H1 (cell line): ENCODE data around the gene PRELID2. TPM values are rescaled to one million over a fixed set of nuclear protein-coding genes. Genes with fewer than 3 reads are reported as not detected.

ENCODE experiments used
- CTCF ChIA-PET: fragments of 300-600 bp; sonication (Branson Sonifier 250); formaldehyde crosslinking; loops from one replicate; lab custom pipeline; 2021; ENCODE audit not compliant: partially characterized antibody; lab: Charles Lee
- POLR2A ChIA-PET: fragments of 300-600 bp; sonication (Branson Sonifier 250); formaldehyde crosslinking; loops from one replicate; lab custom pipeline; 2021; ENCODE audit warnings: inconsistent platforms; ENCODE audit not compliant: partially characterized antibody; lab: Charles Lee
- DNase-seq, 2 experiments: peaks; one replicate each; pipeline versions ENCODE4 v3.0.0 to v3.0.0-alpha.2; 2010 to 2022; ENCODE audit warnings: low spot score in 2 of 2, low read depth in 1 of 2, mixed read lengths in 1 of 2
- FAIRE-seq: peaks from 2 replicates; lab custom pipeline; 2011; peaks lifted over from hg19 to GRCh38; lab: Jason Lieb, UNC
- H2AFZ ChIP-seq: 2 replicates; pipeline ENCODE4 v1.8.1; 2012; ENCODE audit warnings: low read length, inconsistent platforms
- H2AK5ac ChIP-seq: 2 replicates; pipeline ENCODE4 v1.6.1; 2013; ENCODE audit warnings: low read depth, low read length
- H2BK120ac ChIP-seq: replicated peaks from 2 replicates; pipeline ENCODE3; 2013; ENCODE audit warnings: low read depth, low read length, inconsistent platforms
- H2BK12ac ChIP-seq: 2 replicates; pipeline ENCODE4 v1.6.1; 2013; ENCODE audit warnings: low read depth, low read length
- H2BK15ac ChIP-seq: 2 replicates; pipeline ENCODE4 v1.6.1; 2013; ENCODE audit warnings: low read length
- H2BK20ac ChIP-seq: 2 replicates; pipeline ENCODE4 v1.6.1; 2013; ENCODE audit warnings: low read length
- H2BK5ac ChIP-seq: 2 replicates; pipeline ENCODE4 v1.6.1; 2013; ENCODE audit warnings: low read depth, low read length
- H3K14ac ChIP-seq: 2 replicates; pipeline ENCODE4 v1.6.1; 2013; ENCODE audit warnings: inconsistent platforms; ENCODE audit not compliant: insufficient read length
- H3K18ac ChIP-seq: 2 replicates; pipeline ENCODE4 v1.6.1; 2013; ENCODE audit warnings: low read length; ENCODE audit errors: extremely low read depth
- H3K23ac ChIP-seq: 2 replicates; pipeline ENCODE4 v1.6.1; 2013; ENCODE audit warnings: inconsistent platforms; ENCODE audit not compliant: insufficient read length
- H3K23me2 ChIP-seq: 2 replicates; pipeline ENCODE4 v1.6.1; 2013; ENCODE audit warnings: low read depth, low read length
- H3K27ac ChIP-seq: 2 replicates; pipeline ENCODE4 v1.6.1; 2011; ENCODE audit warnings: low read depth, low read length, inconsistent platforms
- H3K27me3 ChIP-seq, 4 experiments: replicated peaks in 1 of 4; 1 replicate in 1 of 4; 2 replicates in 3 of 4; pipeline versions ENCODE4 v1.6.1 to v1.8.1; 2011 to 2013; ENCODE audit warnings: low read length in 3 of 4, mild to moderate bottlenecking in 3 of 4, inconsistent platforms in 2 of 4, mixed read lengths in 2 of 4, moderate library complexity in 1 of 4; ENCODE audit not compliant: control insufficient read depth in 3 of 4, insufficient read depth in 3 of 4; ENCODE audit errors: extremely low read depth in 1 of 4
- H3K36me3 ChIP-seq, 4 experiments: 2 replicates each; pipeline versions ENCODE4 v1.6.1 to v1.8.1; 2011 to 2013; ENCODE audit warnings: mild to moderate bottlenecking in 4 of 4, low read length in 3 of 4, moderate library complexity in 2 of 4, control low read depth in 1 of 4, inconsistent platforms in 1 of 4; ENCODE audit not compliant: insufficient read depth in 4 of 4, control insufficient read depth in 2 of 4
- H3K4ac ChIP-seq: replicated peaks from 2 replicates; pipeline ENCODE3; 2013; ENCODE audit warnings: low read length, low read depth, mixed read lengths, inconsistent platforms; ENCODE audit not compliant: insufficient read length
- H3K4me1 ChIP-seq, 4 experiments: replicated peaks in 1 of 4; 1 replicate in 1 of 4; 2 replicates in 3 of 4; pipeline versions ENCODE4 v1.6.1 to v1.8.1; 2011 to 2013; ENCODE audit warnings: low read length in 3 of 4, inconsistent platforms in 2 of 4, mixed read lengths in 1 of 4; ENCODE audit not compliant: insufficient read depth in 4 of 4, control insufficient read depth in 3 of 4
- H3K4me2 ChIP-seq, 2 experiments: 2 replicates each; pipeline versions ENCODE4 v1.6.1 to v1.8.1; 2011 to 2013; ENCODE audit warnings: low read depth in 2 of 2, low read length in 2 of 2, control low read depth in 1 of 2, inconsistent platforms in 1 of 2, mild to moderate bottlenecking in 1 of 2; ENCODE audit not compliant: insufficient read depth in 1 of 2
- H3K4me3 ChIP-seq, 4 experiments: fragments of 200-600, 300-600 bp in 1 of 4; sonication (generic), shearing (Covaris generic), sonication (Bioruptor Twin) in 1 of 4; 2 replicates each; pipeline versions ENCODE4 v1.5.1 to v1.8.1; 2011 to 2016; ENCODE audit warnings: low read length in 4 of 4, low read depth in 3 of 4, control low read depth in 2 of 4, inconsistent platforms in 2 of 4, mild to moderate bottlenecking in 2 of 4, mixed read lengths in 1 of 4, moderate library complexity in 1 of 4; ENCODE audit not compliant: insufficient read depth in 2 of 4; ENCODE audit errors: extremely low read depth in 1 of 4
- H3K56ac ChIP-seq: replicated peaks from 2 replicates; pipeline ENCODE3; 2013; ENCODE audit warnings: low read depth, mild to moderate bottlenecking, mixed read lengths, low read length, inconsistent platforms; ENCODE audit not compliant: insufficient read length
- H3K79me1 ChIP-seq: 2 replicates; pipeline ENCODE4 v1.6.1; 2013; ENCODE audit warnings: low read depth, low read length, control low read depth
- H3K79me2 ChIP-seq, 2 experiments: 2 replicates each; pipeline versions ENCODE4 v1.6.1 to v1.8.1; 2012 to 2013; ENCODE audit warnings: low read length in 2 of 2, mild to moderate bottlenecking in 2 of 2, inconsistent platforms in 1 of 2; ENCODE audit not compliant: insufficient read depth in 2 of 2, control insufficient read depth in 1 of 2
- H3K9ac ChIP-seq, 4 experiments: replicated peaks in 1 of 4; 1 replicate in 1 of 4; 2 replicates in 3 of 4; pipeline versions ENCODE4 v1.6.1 to v1.8.1; 2011 to 2013; ENCODE audit warnings: low read depth in 3 of 4, low read length in 3 of 4, control low read depth in 2 of 4, mild to moderate bottlenecking in 2 of 4, moderate library complexity in 2 of 4, inconsistent platforms in 1 of 4; ENCODE audit errors: extremely low read depth in 1 of 4
- H3K9me3 ChIP-seq, 2 experiments: 2 replicates each; pipeline versions ENCODE4 v1.6.1 to v1.8.1; 2012 to 2013; ENCODE audit warnings: mild to moderate bottlenecking in 2 of 2, moderate library complexity in 2 of 2, control low read depth in 1 of 2, inconsistent platforms in 1 of 2, low read depth in 1 of 2, low read length in 1 of 2, mixed read lengths in 1 of 2; ENCODE audit not compliant: insufficient read depth in 2 of 2
- H4K20me1 ChIP-seq, 2 experiments: replicated peaks in 1 of 2; 2 replicates each; pipeline versions ENCODE3 to v1.8.1; 2011 to 2013; ENCODE audit warnings: inconsistent platforms in 2 of 2, low read length in 2 of 2, mild to moderate bottlenecking in 1 of 2; ENCODE audit not compliant: insufficient read depth in 2 of 2, control insufficient read depth in 1 of 2
- H4K5ac ChIP-seq: 2 replicates; pipeline ENCODE4 v1.6.1; 2013; ENCODE audit warnings: low read length, low read depth, mixed read lengths, inconsistent platforms; ENCODE audit not compliant: insufficient read length
- H4K8ac ChIP-seq: 2 replicates; pipeline ENCODE4 v1.8.0; 2013; ENCODE audit warnings: mild to moderate bottlenecking, moderate library complexity, low read length, inconsistent platforms; ENCODE audit not compliant: insufficient read depth; ENCODE audit errors: extremely low read depth
- H4K91ac ChIP-seq: replicated peaks from 2 replicates; pipeline ENCODE3; 2013; ENCODE audit warnings: low read length, mixed read lengths, inconsistent platforms; ENCODE audit not compliant: insufficient read length
- CBX5 ChIP-seq: fragments of 300-800, 300-1000 bp; sonication (generic); IDR thresholded peaks from 2 replicates; pipeline ENCODE4 v1.7.1; 2016; ENCODE audit warnings: antibody characterized with exemption, low read length, low read depth
- CEBPB ChIP-seq: IDR thresholded peaks from 2 replicates; pipeline ENCODE4 v1.6.1; 2012; ENCODE audit warnings: low read depth, low read length
- FOSL1 ChIP-seq: IDR thresholded peaks from 2 replicates; pipeline ENCODE4 v1.6.1; 2011; ENCODE audit warnings: mild to moderate bottlenecking, low read depth, low read length, moderate library complexity; ENCODE audit not compliant: insufficient read depth
- NRF1 ChIP-seq: IDR thresholded peaks from 2 replicates; pipeline ENCODE4 v1.6.1; 2011; ENCODE audit warnings: mild to moderate bottlenecking, low read depth, low read length, improper control_type of control experiment
- RAD21 ChIP-seq, 2 experiments: IDR thresholded peaks in 1 of 2; conservative IDR thresholded peaks in 1 of 2; 2 replicates each; pipeline ENCODE4 v1.6.1; 2011; ENCODE audit warnings: low read depth in 2 of 2, low read length in 2 of 2, improper control_type of control experiment in 1 of 2, inconsistent platforms in 1 of 2, mild to moderate bottlenecking in 1 of 2, moderate library complexity in 1 of 2
- SRF ChIP-seq: IDR thresholded peaks from 2 replicates; pipeline ENCODE4 v1.6.1; 2011; ENCODE audit warnings: mild to moderate bottlenecking, low read depth, low read length, moderate library complexity
- TEAD4 ChIP-seq: IDR thresholded peaks from 2 replicates; pipeline ENCODE4 v1.6.1; 2012; ENCODE audit warnings: low read depth, low read length, inconsistent platforms, mixed read lengths
- YY1 ChIP-seq: IDR thresholded peaks from 2 replicates; pipeline ENCODE4 v1.6.1; 2011; ENCODE audit warnings: low read depth, mild to moderate bottlenecking, low read length
- WGBS, 2 experiments: shearing (Covaris generic) in 1 of 2; methylation state at CpG; one replicate each; pipeline versions ENCODE4 v1.1.6 to v1.1.7; 2013 to 2015; ENCODE audit warnings: low lambda C conversion rate in 2 of 2, mixed read lengths in 2 of 2, inconsistent platforms in 1 of 2, low coverage in 1 of 2, missing lambda C conversion rate in 1 of 2; ENCODE audit not compliant: insufficient replicate concordance in 2 of 2, insufficient coverage in 1 of 2, insufficient read length in 1 of 2; ENCODE audit errors: extremely low coverage in 1 of 2, missing lambda C conversion rate in 1 of 2; 5-methylcytosine and 5-hydroxymethylcytosine counted together
- polyA plus RNA-seq, 7 experiments: library from polyadenylated mRNA; depleted of rRNA in 3 of 7; stranded (reverse) in 5 of 7; unstranded in 2 of 7; fragments of >200 nt in 5 of 7; fragments of 200-250 nt in 2 of 7; gene quantifications; 1 replicate in 5 of 7; 2 replicates in 1 of 7; 4 replicates in 1 of 7; pipeline versions ENCODE4 v1.2.1 to v1.2.3, GENCODE V29; 2011 to 2013; ENCODE audit warnings: missing spikeins in 2 of 7, mixed read lengths in 2 of 7
- total RNA-seq: library from RNA; stranded (reverse); fragmentation: NEBNext Ultra II Directional; extraction: Animal tissue kit (Norgen Biotek cat#: 25700); gene quantifications from 2 replicates; pipeline ENCODE4 v1.2.1, GENCODE V29; 2021
- TF ChIP-seq, protein P1 (sequence below), 3 experiments: IDR thresholded peaks; 1 replicate in 2 of 3; 2 replicates in 1 of 3; pipeline versions ENCODE4 v1.5.1 to v1.6.1; 2011; ENCODE audit warnings: low read length in 3 of 3, mild to moderate bottlenecking in 3 of 3, inconsistent platforms in 2 of 3, low read depth in 1 of 3, moderate library complexity in 1 of 3; ENCODE audit not compliant: insufficient read depth in 1 of 3; ENCODE audit errors: control extremely low read depth in 1 of 3

The PRELID2 gene
- total and polyA plus RNA-seq, 2 of the 8 experiments (the other 6 are each of a cell fraction or from before 2014, with no cell fraction given) = 2.2 to 7.8 TPM

DNA sequence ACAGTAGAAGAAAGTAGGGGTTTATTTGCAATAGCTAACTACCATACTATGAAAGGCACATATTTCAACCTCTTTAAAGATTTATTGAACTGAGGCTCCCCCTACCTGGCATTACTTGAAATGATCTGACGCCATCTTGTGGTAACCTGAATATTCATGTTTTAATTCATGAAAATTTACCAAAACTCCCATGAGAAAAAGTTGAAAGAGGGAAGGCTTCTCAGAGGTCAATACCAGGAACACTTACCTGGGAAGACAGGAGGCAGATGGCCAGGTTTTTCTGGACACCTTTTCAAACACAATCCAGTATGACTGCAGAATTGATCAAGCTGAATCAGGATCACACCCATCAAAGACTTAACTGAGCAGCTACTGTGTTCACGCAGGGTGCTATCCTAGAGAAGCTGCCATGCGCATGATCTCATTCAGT lies 9.4 kb downstream of the PRELID2 start:
- H2AFZ ChIP-seq = 0 out of 2 replicates have a peak overlapping the region, but pooled peaks have one; percentile 60
- DNase-seq = no peak
- no peak overlapping the region for H2AK5ac ChIP-seq

More for the DNA sequence above, 9.4 kb downstream of the PRELID2 start:
- no peak overlapping the region for H3K56ac ChIP-seq
- no peak overlapping the region for H3K9ac ChIP-seq
- H3K4me2 ChIP-seq = no peak overlapping the region
- 64% methylated on average over 3 of the region's 3 CpGs; no CpG with 5 or more reads in 1 of the 2 experiments for WGBS, 2 experiments
- no peaks in the 10 kb centered on the region; the same call in 1 of the 2 replicates for H3K23me2 ChIP-seq
- H3K23ac ChIP-seq = no peak overlapping the region
- H3K4me1 ChIP-seq = no peaks in the 10 kb centered on the region
- H3K4ac ChIP-seq = no peak overlapping the region
- FAIRE-seq = peak; percentile 65
- no peak overlapping the region for H4K8ac ChIP-seq
- no peaks in the 10 kb centered on the region; a peak in 1 of 7 replicates for H3K27me3 ChIP-seq
- no peak overlapping the region for H4K91ac ChIP-seq
- no peak overlapping the region for H2BK12ac ChIP-seq
- H3K18ac ChIP-seq = no peak overlapping the region
- no peaks in the 10 kb centered on the region for H3K36me3 ChIP-seq
- no peak overlapping the region for H2BK120ac ChIP-seq
- ChIA-PET CTCF (interaction anchor here (0.6 to 8.3 kb wide), 42 partner anchors 8 to 1648 kb away, joined by 3 to 72 read pairs (median 5); partner anchors contain the start of gene PRELID2), POLR2A (interaction anchor here (1.5 kb wide), 1 partner anchor 246 kb away, joined by 3 read pairs; no protein-coding TSS in a partner anchor)
- H2BK5ac ChIP-seq = no peak overlapping the region
- H2BK20ac ChIP-seq = no peak overlapping the region
- no peak overlapping the region for H4K5ac ChIP-seq
- no peak overlapping the region for H3K4me3 ChIP-seq
- TF ChIP-seq TEAD4 (no peak), FOSL1 (no peak), NRF1 (no peak), CBX5 (no peak), RAD21 (IDR thresholded peaks at IDR 0.05 in 1 of 2, conservative IDR thresholded peaks at IDR 0.05 in 1 of 2; ENCODE audit: low read depth in 2 of 2, low read length in 2 of 2) (peak; percentile 67 to 72), CEBPB (no peak), YY1 (peak; percentile 86; the same call in 1 of the 2 replicates), SRF (no peak)
- TF ChIP-seq, protein P1, sequence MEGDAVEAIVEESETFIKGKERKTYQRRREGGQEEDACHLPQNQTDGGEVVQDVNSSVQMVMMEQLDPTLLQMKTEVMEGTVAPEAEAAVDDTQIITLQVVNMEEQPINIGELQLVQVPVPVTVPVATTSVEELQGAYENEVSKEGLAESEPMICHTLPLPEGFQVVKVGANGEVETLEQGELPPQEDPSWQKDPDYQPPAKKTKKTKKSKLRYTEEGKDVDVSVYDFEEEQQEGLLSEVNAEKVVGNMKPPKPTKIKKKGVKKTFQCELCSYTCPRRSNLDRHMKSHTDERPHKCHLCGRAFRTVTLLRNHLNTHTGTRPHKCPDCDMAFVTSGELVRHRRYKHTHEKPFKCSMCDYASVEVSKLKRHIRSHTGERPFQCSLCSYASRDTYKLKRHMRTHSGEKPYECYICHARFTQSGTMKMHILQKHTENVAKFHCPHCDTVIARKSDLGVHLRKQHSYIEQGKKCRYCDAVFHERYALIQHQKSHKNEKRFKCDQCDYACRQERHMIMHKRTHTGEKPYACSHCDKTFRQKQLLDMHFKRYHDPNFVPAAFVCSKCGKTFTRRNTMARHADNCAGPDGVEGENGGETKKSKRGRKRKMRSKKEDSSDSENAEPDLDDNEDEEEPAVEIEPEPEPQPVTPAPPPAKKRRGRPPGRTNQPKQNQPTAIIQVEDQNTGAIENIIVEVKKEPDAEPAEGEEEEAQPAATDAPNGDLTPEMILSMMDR (IDR thresholded peaks at IDR 0.05; ENCODE audit: control extremely low read depth in 1 of 3, insufficient read depth in 1 of 3, low read depth in 1 of 3, low read length in 3 of 3) = peak in 2 of 3 experiments; percentile 65 to 89; a peak in 3 of 4 replicates
- H3K79me1 ChIP-seq = no peaks in the 10 kb centered on the region
- H3K79me2 ChIP-seq = no peaks in the 10 kb centered on the region
- H3K14ac ChIP-seq = no peak overlapping the region
- H3K9me3 ChIP-seq = no peaks in the 10 kb centered on the region
- H4K20me1 ChIP-seq = no peaks in the 10 kb centered on the region
- H3K27ac ChIP-seq = no peak overlapping the region
- no peak overlapping the region for H2BK15ac ChIP-seq
